ENCODE data around the gene ATRX. TPM values are rescaled to one million over a fixed set of nuclear protein-coding genes. Genes with fewer than 3 reads are reported as not detected.

The ATRX gene
- total RNA-seq, 1 experiment from 2014 or later, result 61.3 TPM

- no peaks in the 10 kb centered on the region for H4K20me1 ChIP-seq (ENCODE audit: insufficient read depth)
- intact Hi-C loops (cut with micrococcal nuclease), result no loop called here
- ATAC-seq (no peak), DNase-seq (ENCODE audit: low read depth, low spot score) (no peak)
- no peak overlapping the region for H3K4me3 ChIP-seq (replicated peaks in 1 of 2; ENCODE audit: low read depth in 1 of 2, low read length in 2 of 2)
- H3K27ac ChIP-seq (ENCODE audit: low read depth, low read length), result no peak overlapping the region
- no peak for TF ChIP-seq MAX (IDR thresholded peaks at IDR 0.05)
- TF ChIP-seq SIN3A (IDR thresholded peaks at IDR 0.05; ENCODE audit: low read depth), result no peak
- no peak for TF ChIP-seq EZH2phosphoT487 (IDR thresholded peaks at IDR 0.05; ENCODE audit: borderline replicate concordance)
- TF ChIP-seq SP1 (IDR thresholded peaks at IDR 0.05; ENCODE audit: low read depth), result no peak
- no peak for TF ChIP-seq ZNF274 (IDR thresholded peaks at IDR 0.05; ENCODE audit: low read depth, low read length)
- TF ChIP-seq SRF (IDR thresholded peaks at IDR 0.05; ENCODE audit: low read depth), result no peak
- no peak for TF ChIP-seq YY1 (IDR thresholded peaks at IDR 0.05; ENCODE audit: extremely low read depth, insufficient replicate concordance, low read depth, low read length)
- TF ChIP-seq ELF1 (IDR thresholded peaks at IDR 0.05; ENCODE audit: borderline replicate concordance, low read depth), result no peak
- no peak for TF ChIP-seq POLR2A (IDR thresholded peaks at IDR 0.05; ENCODE audit: borderline replicate concordance, extremely low read depth, insufficient read depth, insufficient read length)
- no peak for TF ChIP-seq RAD21 (IDR thresholded peaks at IDR 0.05; ENCODE audit: low read depth)
- TF ChIP-seq POLR2AphosphoS5 (IDR thresholded peaks at IDR 0.05; ENCODE audit: low read depth, low read length), result no peak
- no peak for TF ChIP-seq CEBPB (IDR thresholded peaks at IDR 0.05; ENCODE audit: low read depth)
- no peak for TF ChIP-seq TCF7L2 (IDR thresholded peaks at IDR 0.05; ENCODE audit: borderline replicate concordance, extremely low read depth, insufficient read depth, insufficient read length)
- no peak for TF ChIP-seq REST (IDR thresholded peaks at IDR 0.05; ENCODE audit: low read depth)
- TF ChIP-seq CBX3 (IDR thresholded peaks at IDR 0.05; ENCODE audit: low read depth), result no peak
- TF ChIP-seq ATF3 (IDR thresholded peaks at IDR 0.05), result no peak
- TF ChIP-seq JUND (IDR thresholded peaks at IDR 0.05), result no peak
- no peak for TF ChIP-seq FOSL1 (IDR thresholded peaks at IDR 0.05; ENCODE audit: low read depth)
- no peak for TF ChIP-seq CTCF (IDR thresholded peaks at IDR 0.05 in 2 of 3, conservative IDR thresholded peaks at IDR 0.05 in 1 of 3; ENCODE audit: borderline replicate concordance in 1 of 3, insufficient read depth in 1 of 3, low read depth in 2 of 3, low read length in 2 of 3)
- no peak for TF ChIP-seq ZBTB33 (IDR thresholded peaks at IDR 0.05; ENCODE audit: extremely low read depth, insufficient replicate concordance, low read length)
- H3K36me3 ChIP-seq (ENCODE audit: control insufficient read depth in 1 of 2, insufficient read depth in 2 of 2, low read length in 2 of 2), result no peaks in the 10 kb centered on the region; a peak in 1 of 4 replicates
- no peaks in the 10 kb centered on the region for H3K9me3 ChIP-seq (ENCODE audit: control insufficient read depth in 1 of 2, insufficient read depth in 1 of 2, low read depth in 1 of 2, low read length in 2 of 2)
- H3K9me2 ChIP-seq (ENCODE audit: insufficient read depth), result no peaks in the 10 kb centered on the region
- no peak overlapping the region for H2AFZ ChIP-seq (ENCODE audit: low read depth, low read length, poor library complexity, severe bottlenecking)
- no peaks in the 10 kb centered on the region for H3K27me3 ChIP-seq (ENCODE audit: insufficient read depth, low read length)
- CTCF ChIA-PET, result no interaction called here
- H3K4me1 ChIP-seq (ENCODE audit: control insufficient read depth in 1 of 2, insufficient read depth in 2 of 2, low read length in 2 of 2), result no peaks in the 10 kb centered on the region
- no TSS peak for BruUV-seq (replicated peaks)
- no peaks in the 10 kb centered on the region for H3K79me2 ChIP-seq (ENCODE audit: insufficient read depth, low read length)
- POLR2A ChIA-PET, result no interaction called here
- no peak overlapping the region for H3K9ac ChIP-seq (ENCODE audit: low read length)
- RAD21 ChIA-PET (ENCODE audit: low non-redundant PET in 1 of 2, low total read pairs in 2 of 2, uncharacterized antibody in 2 of 2, unreplicated experiment in 2 of 2), result no interaction called here
- H3K4me2 ChIP-seq (ENCODE audit: low read length), result no peak overlapping the region
Observed at GRCh38 chrX:77689376-77689775, 96.6 kb downstream of the ATRX start.
